ENCODE data around the gene MBIP.

The MBIP gene

GRCh38 chr14:36362648-36363047 lies 42.2 kb upstream of the MBIP start:
- no peak for ATAC-seq (ENCODE audit: low read depth)
- H3K9me3 ChIP-seq (ENCODE audit: severe bottlenecking) = peaks cover 3% of the 10 kb centered on the region
- H3K36me3 ChIP-seq (ENCODE audit: low read depth) = no peaks in the 10 kb centered on the region
- H3K4me3 ChIP-seq (ENCODE audit: severe bottlenecking) = no peak overlapping the region
- TF ChIP-seq CTCF (IDR thresholded peaks at IDR 0.05; ENCODE audit: poor library complexity, severe bottlenecking) = no peak
- no peak overlapping the region for H3K27ac ChIP-seq (ENCODE audit: poor library complexity, severe bottlenecking)
- no peaks in the 10 kb centered on the region for H3K4me1 ChIP-seq (ENCODE audit: insufficient read depth, poor library complexity, severe bottlenecking)
- peaks cover 42% of the 10 kb centered on the region for H3K27me3 ChIP-seq (ENCODE audit: insufficient read depth, poor library complexity, severe bottlenecking)
- no peak for DNase-seq (ENCODE audit: low spot score)

DNA sequence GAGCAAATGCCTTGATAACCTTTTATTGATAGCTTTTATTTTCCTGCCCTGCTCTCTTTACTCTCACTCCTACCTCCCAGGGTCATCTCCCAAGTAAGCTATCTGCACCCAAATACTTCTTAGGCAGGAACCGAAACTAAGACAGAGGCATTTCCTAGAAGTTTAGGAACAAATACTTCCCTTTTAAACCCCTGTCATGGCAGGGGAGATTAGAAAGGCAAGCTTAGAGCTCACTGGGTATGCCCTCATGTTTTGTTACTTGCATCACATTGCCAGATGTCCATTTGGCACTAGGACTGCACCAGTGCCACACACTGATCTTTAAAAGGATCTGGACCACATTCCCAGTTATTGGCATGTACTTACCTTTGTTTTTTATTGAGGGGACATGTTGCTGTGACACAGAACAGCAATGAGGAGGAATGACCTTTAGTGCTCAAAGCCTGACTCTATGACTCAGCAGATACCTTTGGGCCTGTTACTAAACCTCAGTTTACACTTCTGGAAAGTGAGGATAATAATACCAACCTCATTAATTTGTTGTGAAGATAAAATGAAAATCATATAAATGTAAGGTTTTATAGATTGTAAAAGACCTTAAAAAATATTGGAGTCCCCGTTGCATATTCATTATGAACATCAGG lies 40.9 kb upstream of the MBIP start:
- Histone ChIP-seq H3K9me3 (ENCODE audit: severe bottlenecking) (peaks cover 3% of the 10 kb centered on the region), H3K27me3 (ENCODE audit: insufficient read depth, poor library complexity, severe bottlenecking) (peaks cover 33% of the 10 kb centered on the region)
- no peak for TF ChIP-seq CTCF (IDR thresholded peaks at IDR 0.05; ENCODE audit: poor library complexity, severe bottlenecking)

GRCh38 chr14:36356862-36357261 lies 36.4 kb upstream of the MBIP start:
- H3K27ac ChIP-seq (ENCODE audit: poor library complexity, severe bottlenecking) = no peak overlapping the region
- DNase-seq (ENCODE audit: low spot score) (no peak), ATAC-seq (ENCODE audit: low read depth) (no peak)
- no peaks in the 10 kb centered on the region for H3K4me1 ChIP-seq (ENCODE audit: insufficient read depth, poor library complexity, severe bottlenecking)
- no peak for TF ChIP-seq CTCF (IDR thresholded peaks at IDR 0.05; ENCODE audit: poor library complexity, severe bottlenecking)
- H3K27me3 ChIP-seq (ENCODE audit: insufficient read depth, poor library complexity, severe bottlenecking) = peaks cover 14% of the 10 kb centered on the region
- H3K9me3 ChIP-seq (ENCODE audit: severe bottlenecking) = peaks cover 3% of the 10 kb centered on the region
- H3K4me3 ChIP-seq (ENCODE audit: severe bottlenecking) = no peak overlapping the region
- no peaks in the 10 kb centered on the region for H3K36me3 ChIP-seq (ENCODE audit: low read depth)

More for the DNA sequence above, 40.9 kb upstream of the MBIP start:
- no peaks in the 10 kb centered on the region for H3K4me1 ChIP-seq (ENCODE audit: insufficient read depth, poor library complexity, severe bottlenecking)
- ATAC-seq (ENCODE audit: low read depth) = no peak
- no peak for DNase-seq (ENCODE audit: low spot score)
- no peak overlapping the region for H3K4me3 ChIP-seq (ENCODE audit: severe bottlenecking)
- no peak overlapping the region for H3K27ac ChIP-seq (ENCODE audit: poor library complexity, severe bottlenecking)
- H3K36me3 ChIP-seq (ENCODE audit: low read depth) = no peaks in the 10 kb centered on the region

GRCh38 chr14:36346052-36346451 lies 25.6 kb upstream of the MBIP start:
- DNase-seq (ENCODE audit: low spot score) = no peak

More at GRCh38 chr14:36346052-36346451, 25.6 kb upstream of the MBIP start:
- no peaks in the 10 kb centered on the region for H3K36me3 ChIP-seq (ENCODE audit: low read depth)
- no peak for ATAC-seq (ENCODE audit: low read depth)
- H3K27ac ChIP-seq (ENCODE audit: poor library complexity, severe bottlenecking) = no peak overlapping the region
- peaks cover 68% of the 10 kb centered on the region for H3K27me3 ChIP-seq (ENCODE audit: insufficient read depth, poor library complexity, severe bottlenecking)
- no peaks in the 10 kb centered on the region for H3K4me1 ChIP-seq (ENCODE audit: insufficient read depth, poor library complexity, severe bottlenecking)
- no peak for TF ChIP-seq CTCF (IDR thresholded peaks at IDR 0.05; ENCODE audit: poor library complexity, severe bottlenecking)
- no peak overlapping the region for H3K4me3 ChIP-seq (ENCODE audit: severe bottlenecking)
- peaks cover 2% of the 10 kb centered on the region for H3K9me3 ChIP-seq (ENCODE audit: severe bottlenecking)
